SH-SY5Y (cell line): ENCODE data around the gene CELSR1.

Source experiments
- GATA2 ChIP-seq: IDR thresholded peaks from 2 replicates; pipeline ENCODE4 v1.6.1; 2011; ENCODE audit warnings: mild to moderate bottlenecking, low read depth, low read length
- GATA3 ChIP-seq: IDR thresholded peaks from 2 replicates; pipeline ENCODE4 v1.6.1; 2011; ENCODE audit warnings: low read depth, mild to moderate bottlenecking, low read length, moderate library complexity

The CELSR1 gene

DNA sequence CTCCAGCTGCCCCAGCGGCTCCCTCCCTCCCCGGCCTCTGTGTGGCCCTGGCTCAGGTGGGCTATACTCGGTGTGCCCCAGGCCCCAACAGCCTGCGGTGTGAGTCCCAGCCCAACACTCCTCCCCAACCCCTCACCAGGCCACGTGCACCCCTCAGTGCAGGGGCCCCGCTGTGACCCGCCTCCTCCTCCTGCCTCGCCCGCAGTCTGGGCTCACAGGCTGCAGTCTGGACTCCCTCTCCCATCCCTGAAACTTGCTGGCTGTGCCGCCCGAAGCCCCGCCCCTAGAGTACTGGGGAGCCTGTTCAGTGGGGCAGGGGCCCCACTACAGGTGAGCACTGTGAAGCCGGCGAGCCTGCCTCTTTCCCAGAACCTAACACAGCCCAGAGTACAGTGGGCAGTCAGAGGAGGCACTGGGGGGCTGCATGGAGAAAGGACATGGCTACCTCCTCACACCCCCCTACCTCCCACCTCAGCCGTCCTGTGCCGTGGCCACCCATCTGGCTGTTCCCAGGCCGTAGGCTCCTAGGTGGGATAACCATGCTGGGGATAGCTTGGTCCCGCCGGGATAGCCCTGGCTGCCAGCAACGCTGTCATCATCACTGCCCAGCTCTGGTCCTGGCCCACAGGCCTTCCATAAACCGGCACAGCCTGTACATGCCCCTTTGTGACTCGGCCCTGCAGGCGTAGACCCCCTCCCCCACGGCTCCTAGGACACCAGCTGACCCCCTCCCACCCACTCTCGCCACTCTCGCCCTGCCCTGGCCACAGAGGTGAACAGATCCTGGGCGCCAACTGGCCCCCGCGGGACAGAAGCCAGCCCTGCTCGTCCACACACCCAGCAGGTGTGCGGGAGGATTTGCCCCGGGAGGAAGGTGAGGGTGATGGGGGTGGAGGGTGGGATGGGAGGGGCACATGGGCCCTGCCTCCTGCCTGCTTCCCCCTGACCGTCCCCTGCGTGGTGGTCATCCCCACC, 29.7 kb downstream of the CELSR1 start:
- TF ChIP-seq GATA2 (no peak), GATA3 (no peak)

GRCh38 chr22:46504584-46504983, 32.8 kb downstream of the CELSR1 start:
- no peak for TF ChIP-seq GATA3
- no peak for TF ChIP-seq GATA2

- TF ChIP-seq GATA2 (no peak), GATA3 (no peak)
Observed at GRCh38 chr22:46502440-46503175, 34.8 kb downstream of the CELSR1 start.

DNA sequence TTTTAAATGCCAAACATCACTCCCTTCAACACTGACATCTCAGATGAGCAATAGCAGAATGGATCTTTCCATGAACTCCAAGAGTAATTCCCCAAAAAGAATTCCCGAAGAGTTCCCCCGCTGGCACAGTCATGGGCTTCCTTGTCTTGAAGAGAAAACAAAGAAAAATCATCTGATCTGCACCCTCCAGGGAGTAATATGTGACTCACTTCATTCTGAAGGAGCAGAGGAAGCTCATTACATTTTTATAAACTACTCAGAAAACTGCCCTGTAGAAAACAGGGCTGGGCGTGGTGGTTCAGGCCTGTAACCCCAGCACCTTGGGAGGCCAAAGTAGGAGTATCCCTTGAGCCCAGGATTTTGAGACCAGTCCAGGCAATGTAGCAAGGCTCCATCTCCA, 35.7 kb downstream of the CELSR1 start:
- TF ChIP-seq GATA2 (no peak), GATA3 (no peak)

DNA sequence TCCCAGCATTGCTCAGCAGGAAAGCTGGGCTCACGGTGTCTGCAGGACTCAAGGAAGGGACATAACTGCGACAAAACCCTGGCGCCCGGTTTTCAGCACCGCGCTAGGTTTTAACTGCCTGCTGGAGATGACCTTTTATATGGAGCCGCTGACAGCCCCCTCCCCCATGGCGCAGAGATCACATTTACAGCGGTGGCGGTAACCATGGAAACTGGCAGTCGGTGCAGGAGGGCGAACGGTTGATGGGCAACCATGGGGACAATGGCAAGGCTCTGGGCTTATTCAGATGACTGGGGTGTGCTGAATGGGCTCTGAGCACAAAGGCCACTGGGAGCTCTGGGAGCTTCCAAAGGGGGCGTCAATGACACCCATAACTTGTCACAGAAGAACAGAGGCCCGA, 37.2 kb downstream of the CELSR1 start:
- TF ChIP-seq GATA3 (no peak), GATA2 (no peak)

- no peak for TF ChIP-seq GATA3
Observed at GRCh38 chr22:46499805-46500189, 37.6 kb downstream of the CELSR1 start.

GRCh38 chr22:46491946-46492345, 45.5 kb downstream of the CELSR1 start:
- TF ChIP-seq GATA2: no peak

GRCh38 chr22:46490538-46490937, 46.9 kb downstream of the CELSR1 start:
- TF ChIP-seq GATA2: no peak
- no peak for TF ChIP-seq GATA3

DNA sequence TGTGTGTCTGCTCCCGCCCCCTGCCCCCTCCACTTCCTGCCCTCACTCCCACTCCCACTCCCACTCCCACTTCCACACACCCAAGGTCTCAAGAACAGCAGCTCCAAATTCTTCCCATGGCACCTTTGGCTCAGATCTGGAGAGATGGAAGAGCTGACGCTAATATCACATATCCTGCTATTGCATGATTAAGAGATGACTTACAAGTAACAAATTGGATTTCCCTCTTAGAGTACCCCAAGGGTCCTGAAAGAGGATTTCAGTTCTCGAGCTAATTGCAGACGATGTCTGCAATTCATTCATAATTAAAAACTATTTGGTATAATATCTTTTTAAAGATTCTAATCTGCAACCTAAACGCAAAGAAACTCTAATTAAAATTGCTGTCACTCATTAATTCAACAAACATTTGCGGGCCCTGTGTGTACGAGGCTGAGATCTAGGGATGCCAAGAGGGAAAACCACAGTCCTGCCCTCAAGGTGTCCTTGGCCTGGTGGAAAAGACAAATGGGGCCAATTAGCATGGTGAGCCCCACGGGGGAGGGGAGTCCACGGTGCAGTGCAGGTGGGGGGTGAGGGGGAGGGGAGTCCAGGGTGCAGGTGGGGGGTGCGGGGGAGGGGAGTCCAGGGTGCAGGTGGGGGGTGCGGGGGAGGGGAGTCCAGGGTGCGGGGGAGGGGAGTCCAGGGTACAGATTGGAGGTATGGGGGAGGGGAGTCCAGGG, 50.3 kb downstream of the CELSR1 start:
- TF ChIP-seq GATA2 (no peak), GATA3 (no peak)

DNA sequence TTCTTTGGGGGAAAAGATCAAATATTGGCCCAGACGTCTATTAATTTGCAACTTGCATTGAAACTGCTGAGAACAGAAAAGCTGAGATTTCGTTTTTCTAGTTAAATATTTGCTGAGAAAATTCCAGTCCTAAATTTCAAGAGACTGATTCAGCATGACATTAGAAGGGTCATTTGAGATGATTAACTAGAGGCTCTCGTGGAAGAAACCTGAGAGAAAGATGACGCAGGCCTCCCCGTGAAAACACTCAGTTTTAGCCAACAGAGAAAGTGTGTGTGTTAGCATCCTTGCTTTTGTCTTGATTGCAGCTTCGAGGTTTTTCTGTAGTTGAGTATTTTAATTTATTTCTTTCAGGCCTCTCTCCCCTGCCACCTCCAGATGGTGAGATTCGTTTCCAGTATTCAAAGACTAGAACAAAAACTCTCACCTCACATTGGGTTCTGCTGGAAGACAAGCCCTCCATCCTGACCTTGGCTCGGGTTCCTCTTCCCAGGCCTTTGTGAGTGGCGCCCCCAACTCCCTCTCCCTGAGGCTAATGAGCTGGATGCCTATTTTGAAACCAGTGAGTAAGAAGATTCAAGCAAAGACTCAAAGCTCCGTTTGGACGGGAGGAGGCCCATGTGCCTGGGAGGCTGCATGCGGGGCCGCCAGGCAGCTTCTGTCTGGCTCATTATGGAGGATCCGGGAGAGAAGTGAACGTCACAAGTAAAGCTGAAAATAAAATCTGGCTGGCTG, 52.4 kb downstream of the CELSR1 start:
- TF ChIP-seq GATA3: no peak
- TF ChIP-seq GATA2: no peak

DNA sequence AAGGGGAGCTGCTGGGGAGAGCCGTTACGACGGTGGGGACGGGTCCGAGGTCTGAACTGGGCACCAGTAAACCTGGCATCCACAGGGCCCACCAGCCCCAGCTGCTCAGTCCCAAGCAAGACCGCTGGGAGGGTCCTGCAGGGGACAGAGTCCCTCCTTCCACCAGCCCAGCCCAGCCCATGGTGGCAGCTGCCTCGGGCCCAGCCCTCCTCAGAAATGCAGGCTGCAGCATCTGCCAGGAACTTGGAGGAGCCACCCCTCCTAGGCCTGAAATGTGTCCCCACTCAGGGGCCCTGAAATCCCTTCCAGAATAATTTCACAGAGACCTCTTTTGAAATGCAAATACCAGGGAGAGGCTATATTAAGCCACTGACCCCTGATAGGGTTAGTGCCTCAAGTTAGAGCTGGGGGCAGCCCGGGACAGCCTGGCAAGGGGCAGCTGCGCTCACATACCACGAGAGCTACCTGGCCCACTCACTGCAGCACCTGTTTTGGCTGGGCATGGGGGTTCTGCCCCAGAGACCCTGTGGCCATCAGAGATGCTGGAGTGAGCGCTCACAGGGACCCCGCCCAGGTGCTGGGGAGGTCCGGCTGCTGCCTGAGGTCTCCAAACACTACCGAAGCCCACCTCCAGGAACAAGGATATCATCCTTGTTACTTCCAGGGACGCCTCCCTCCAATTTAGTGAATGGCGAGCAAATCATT, 53.1 kb downstream of the CELSR1 start:
- no peak for TF ChIP-seq GATA3

GRCh38 chr22:46483353-46483752, 54.1 kb downstream of the CELSR1 start:
- no peak for TF ChIP-seq GATA3
- TF ChIP-seq GATA2: no peak

- TF ChIP-seq GATA2 (no peak), GATA3 (no peak)
Observed at GRCh38 chr22:46482056-46482675, 55.3 kb downstream of the CELSR1 start.

DNA sequence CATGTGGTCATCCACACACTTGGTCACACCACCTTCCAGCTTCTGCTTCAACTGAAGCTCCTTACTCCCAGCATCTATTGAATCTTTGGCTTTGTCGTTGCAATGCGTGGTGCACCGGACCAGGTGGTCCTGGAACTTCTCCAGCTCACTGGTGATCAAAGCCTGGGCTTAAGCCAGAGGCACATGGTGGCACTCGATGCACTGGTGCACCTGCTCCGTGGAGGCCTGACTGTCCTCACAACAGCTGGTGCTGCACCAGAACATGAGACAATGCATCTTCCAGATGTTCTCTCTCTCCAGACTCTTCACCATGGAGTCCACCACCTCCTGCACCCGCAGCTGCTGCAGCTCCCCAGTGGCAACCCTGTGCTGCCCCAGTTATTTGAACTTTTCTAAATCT, 56.0 kb downstream of the CELSR1 start:
- TF ChIP-seq GATA3 (no peak), GATA2 (no peak)
